Esophagus squamous epithelium (tissue), 4 donors: Measurements from ENCODE around the gene MID1.

Experiments
- POLR2A ChIP-seq, 4 donors: fragments of 450-650 bp; IDR thresholded peaks; one replicate each; pipeline ENCODE4 v1.6.1; 2017; ENCODE audit warnings: antibody characterized with exemption in 4 of 4, mild to moderate bottlenecking in 4 of 4, moderate library complexity in 3 of 4
- TF ChIP-seq, protein P1 (sequence below), 6 experiments: fragments of 450-650 bp in 4 of 6; fragments of 200-600 bp in 2 of 6; sonication (generic) in 2 of 6; IDR thresholded peaks; one replicate each; pipeline ENCODE4 v1.5.1; 2016 to 2019; ENCODE audit warnings: antibody characterized with exemption in 6 of 6, mild to moderate bottlenecking in 4 of 6, moderate library complexity in 4 of 6

DNA sequence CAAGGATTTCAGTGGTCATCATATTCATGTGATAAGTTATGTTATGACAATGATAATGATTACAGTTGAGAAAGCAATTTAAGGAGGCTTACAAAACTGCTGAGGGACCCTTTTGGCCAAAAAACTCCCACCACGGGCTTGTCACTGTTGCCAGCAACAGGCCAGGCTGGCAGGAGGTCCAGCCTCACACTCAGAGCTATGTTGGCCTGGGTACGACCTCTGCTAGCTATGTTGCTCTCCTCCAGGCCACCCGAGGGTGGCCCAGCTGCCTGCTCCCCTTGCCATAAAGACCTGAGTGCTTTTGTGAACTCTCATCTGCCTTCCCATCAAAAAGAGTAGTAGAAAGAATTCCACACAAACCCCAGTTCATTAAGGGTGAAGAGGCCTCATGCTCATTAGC lies 52.0 kb downstream of the MID1 start:
- no peak for TF ChIP-seq POLR2A (IDR thresholded peaks at IDR 0.05)
- TF ChIP-seq, protein P1, sequence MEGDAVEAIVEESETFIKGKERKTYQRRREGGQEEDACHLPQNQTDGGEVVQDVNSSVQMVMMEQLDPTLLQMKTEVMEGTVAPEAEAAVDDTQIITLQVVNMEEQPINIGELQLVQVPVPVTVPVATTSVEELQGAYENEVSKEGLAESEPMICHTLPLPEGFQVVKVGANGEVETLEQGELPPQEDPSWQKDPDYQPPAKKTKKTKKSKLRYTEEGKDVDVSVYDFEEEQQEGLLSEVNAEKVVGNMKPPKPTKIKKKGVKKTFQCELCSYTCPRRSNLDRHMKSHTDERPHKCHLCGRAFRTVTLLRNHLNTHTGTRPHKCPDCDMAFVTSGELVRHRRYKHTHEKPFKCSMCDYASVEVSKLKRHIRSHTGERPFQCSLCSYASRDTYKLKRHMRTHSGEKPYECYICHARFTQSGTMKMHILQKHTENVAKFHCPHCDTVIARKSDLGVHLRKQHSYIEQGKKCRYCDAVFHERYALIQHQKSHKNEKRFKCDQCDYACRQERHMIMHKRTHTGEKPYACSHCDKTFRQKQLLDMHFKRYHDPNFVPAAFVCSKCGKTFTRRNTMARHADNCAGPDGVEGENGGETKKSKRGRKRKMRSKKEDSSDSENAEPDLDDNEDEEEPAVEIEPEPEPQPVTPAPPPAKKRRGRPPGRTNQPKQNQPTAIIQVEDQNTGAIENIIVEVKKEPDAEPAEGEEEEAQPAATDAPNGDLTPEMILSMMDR (IDR thresholded peaks at IDR 0.05): no peak
